Coronary artery (tissue), 2 donors: ENCODE data around the gene SLC5A6.

Source experiments
- DNase-seq: peaks from one replicate; pipeline ENCODE4 v3.0.0-alpha.2; 2017; ENCODE audit warnings: low spot score
- H3K27ac ChIP-seq, 2 donors: fragments of 200-600 bp; sonication (generic); one replicate each; pipeline ENCODE4 v1.5.1; 2016 to 2019
- H3K4me3 ChIP-seq: fragments of 200-600 bp; sonication (generic); 2 replicates; pipeline ENCODE4 v1.5.1; 2016; ENCODE audit warnings: mild to moderate bottlenecking, moderate library complexity
- TF ChIP-seq, protein P1 (sequence below): fragments of 200-600 bp; sonication (generic); IDR thresholded peaks from one replicate; pipeline ENCODE4 v1.5.1; 2019; ENCODE audit warnings: antibody characterized with exemption

The SLC5A6 gene

GRCh38 chr2:27223416-27223815 lies 11.3 kb upstream of the SLC5A6 start:
- TF ChIP-seq, protein P1, sequence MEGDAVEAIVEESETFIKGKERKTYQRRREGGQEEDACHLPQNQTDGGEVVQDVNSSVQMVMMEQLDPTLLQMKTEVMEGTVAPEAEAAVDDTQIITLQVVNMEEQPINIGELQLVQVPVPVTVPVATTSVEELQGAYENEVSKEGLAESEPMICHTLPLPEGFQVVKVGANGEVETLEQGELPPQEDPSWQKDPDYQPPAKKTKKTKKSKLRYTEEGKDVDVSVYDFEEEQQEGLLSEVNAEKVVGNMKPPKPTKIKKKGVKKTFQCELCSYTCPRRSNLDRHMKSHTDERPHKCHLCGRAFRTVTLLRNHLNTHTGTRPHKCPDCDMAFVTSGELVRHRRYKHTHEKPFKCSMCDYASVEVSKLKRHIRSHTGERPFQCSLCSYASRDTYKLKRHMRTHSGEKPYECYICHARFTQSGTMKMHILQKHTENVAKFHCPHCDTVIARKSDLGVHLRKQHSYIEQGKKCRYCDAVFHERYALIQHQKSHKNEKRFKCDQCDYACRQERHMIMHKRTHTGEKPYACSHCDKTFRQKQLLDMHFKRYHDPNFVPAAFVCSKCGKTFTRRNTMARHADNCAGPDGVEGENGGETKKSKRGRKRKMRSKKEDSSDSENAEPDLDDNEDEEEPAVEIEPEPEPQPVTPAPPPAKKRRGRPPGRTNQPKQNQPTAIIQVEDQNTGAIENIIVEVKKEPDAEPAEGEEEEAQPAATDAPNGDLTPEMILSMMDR, result no peak
- Histone ChIP-seq H3K4me3 (no peak overlapping the region), H3K27ac (no peak overlapping the region)
- DNase-seq, result no peak

- DNase-seq, result no peak
- H3K4me3 ChIP-seq, result no peak overlapping the region
- TF ChIP-seq, protein P1, result no peak
- H3K27ac ChIP-seq, result no peak overlapping the region
Measured at GRCh38 chr2:27222407-27222806, 10.3 kb upstream of the SLC5A6 start.

DNA sequence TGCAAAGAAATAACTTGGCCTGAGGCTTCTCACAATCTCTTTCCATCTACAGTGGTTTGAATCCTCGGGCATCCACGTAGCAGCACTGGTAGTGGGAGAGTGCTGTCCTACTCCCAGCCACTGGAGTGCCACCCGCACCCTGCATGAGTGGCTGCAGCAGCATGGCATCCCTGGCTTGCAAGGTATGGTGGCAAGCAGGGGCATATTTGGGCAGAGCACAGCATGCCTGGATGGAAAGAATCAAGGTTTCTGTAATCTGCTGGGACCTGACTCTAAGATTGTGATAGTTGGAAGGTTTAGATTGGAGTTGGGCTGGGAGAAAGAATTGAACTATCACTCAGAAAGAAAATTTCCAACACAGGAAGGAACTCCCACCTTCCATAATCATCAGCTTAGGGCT lies 9.1 kb upstream of the SLC5A6 start:
- DNase-seq, result no peak
- Histone ChIP-seq H3K27ac (no peak overlapping the region), H3K4me3 (no peak overlapping the region)
- TF ChIP-seq, protein P1, result no peak

- DNase-seq, result no peak
- TF ChIP-seq, protein P1, result no peak
- no peak overlapping the region for H3K4me3 ChIP-seq
- H3K27ac ChIP-seq, result no peak overlapping the region
Measured at GRCh38 chr2:27220091-27220490, 8.0 kb upstream of the SLC5A6 start.

- no peak overlapping the region for H3K4me3 ChIP-seq
- TF ChIP-seq, protein P1, result no peak
- no peak overlapping the region for H3K27ac ChIP-seq
- no peak for DNase-seq
Measured at GRCh38 chr2:27219091-27219490, 7.0 kb upstream of the SLC5A6 start.

DNA sequence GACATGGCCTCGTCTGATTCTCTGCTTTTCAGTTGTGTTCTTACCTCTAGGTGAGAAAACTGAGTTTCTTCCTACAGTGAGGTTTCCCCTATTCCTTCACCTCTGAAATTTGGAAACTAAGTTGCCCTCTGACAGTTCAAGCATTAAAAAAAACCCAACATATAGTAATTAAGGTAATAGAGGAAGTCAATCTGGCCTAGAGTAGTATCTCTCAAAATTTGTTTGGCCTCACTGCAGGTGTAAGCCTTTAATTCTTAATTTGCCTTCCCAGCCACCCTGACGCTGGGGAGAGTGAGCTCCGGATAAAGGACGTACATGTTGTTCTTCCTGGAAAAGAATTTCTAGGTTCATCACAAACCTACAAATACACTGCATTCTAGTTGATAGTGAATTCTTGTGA lies 6.5 kb upstream of the SLC5A6 start:
- no peak overlapping the region for H3K4me3 ChIP-seq
- TF ChIP-seq, protein P1, result no peak
- no peak overlapping the region for H3K27ac ChIP-seq
- no peak for DNase-seq

GRCh38 chr2:27217173-27218121 lies 5.4 kb upstream of the SLC5A6 start, which contains the start of gene CAD:
Gene CAD, plus strand, starts transcription at chr2:27217369. Its CDS starts 183 bp downstream, at chr2:27217552.
- DNase-seq, result peak; percentile 86
- H3K27ac ChIP-seq, result peak within 1 kb of the TSS; percentile 67 to 82
- TF ChIP-seq, protein P1, result no peak
- H3K4me3 ChIP-seq, result peak within 1 kb of the TSS; percentile 88
